Mesendoderm (in vitro differentiated cells): Measurements from ENCODE around the gene PRKAA2.

Experiments used
- DNase-seq: peaks from one replicate; pipeline ENCODE4 v3.0.0; 2013
- H2AK5ac ChIP-seq: 2 replicates; pipeline ENCODE4 v1.6.1; 2013; ENCODE audit warnings: low read length, inconsistent platforms
- H2BK120ac ChIP-seq: 2 replicates; pipeline ENCODE4 v1.6.1; 2013; ENCODE audit warnings: low read depth, mild to moderate bottlenecking, low read length, moderate library complexity, mixed read lengths
- H2BK15ac ChIP-seq: replicated peaks from 2 replicates; pipeline ENCODE4 v1.6.1; 2013; ENCODE audit warnings: low read depth, mild to moderate bottlenecking, moderate library complexity
- H2BK5ac ChIP-seq: 2 replicates; pipeline ENCODE4 v1.6.1; 2013; ENCODE audit warnings: low read length, inconsistent platforms
- H3K18ac ChIP-seq: 2 replicates; pipeline ENCODE4 v1.6.1; 2013; ENCODE audit warnings: mild to moderate bottlenecking, low read length, mixed read lengths
- H3K23ac ChIP-seq: one replicate; pipeline ENCODE4 v1.6.1; 2013; ENCODE audit warnings: low read length
- H3K27ac ChIP-seq: 2 replicates; pipeline ENCODE4 v1.5.1; 2013; ENCODE audit warnings: low read depth, mild to moderate bottlenecking, inconsistent platforms, low read length, moderate library complexity
- H3K27me3 ChIP-seq: 2 replicates; pipeline ENCODE4 v1.6.1; 2013; ENCODE audit warnings: low read length, control low read depth, mild to moderate bottlenecking, inconsistent platforms; ENCODE audit not compliant: insufficient read depth, poor library complexity
- H3K36me3 ChIP-seq: 2 replicates; pipeline ENCODE4 v1.6.1; 2013; ENCODE audit warnings: low read length, inconsistent platforms; ENCODE audit not compliant: control insufficient read depth, insufficient read depth
- H3K4ac ChIP-seq: one replicate; pipeline ENCODE4 v1.6.1; 2013; ENCODE audit warnings: low read depth, mild to moderate bottlenecking, low read length, moderate library complexity
- H3K4me1 ChIP-seq: 2 replicates; pipeline ENCODE4 v1.6.1; 2013; ENCODE audit warnings: low read depth, low read length, inconsistent platforms; ENCODE audit not compliant: control insufficient read depth
- H3K4me2 ChIP-seq: 2 replicates; pipeline ENCODE4 v1.6.1; 2013; ENCODE audit warnings: low read length
- H3K4me3 ChIP-seq: 2 replicates; pipeline ENCODE4 v1.5.1; 2013; ENCODE audit warnings: mild to moderate bottlenecking, low read length
- H3K56ac ChIP-seq: one replicate; pipeline ENCODE4 v1.6.1; 2013; ENCODE audit warnings: low read length
- H3K79me1 ChIP-seq: 2 replicates; pipeline ENCODE4 v1.6.1; 2013; ENCODE audit warnings: low read length, inconsistent platforms
- H3K79me2 ChIP-seq: 2 replicates; pipeline ENCODE4 v1.6.1; 2013; ENCODE audit warnings: mild to moderate bottlenecking, low read length; ENCODE audit not compliant: control insufficient read depth, insufficient read depth
- H3K9ac ChIP-seq: 2 replicates; pipeline ENCODE4 v1.6.1; 2013; ENCODE audit warnings: low read length, inconsistent platforms
- H4K5ac ChIP-seq: one replicate; pipeline ENCODE4 v1.6.1; 2013; ENCODE audit warnings: low read length
- H4K8ac ChIP-seq: one replicate; pipeline ENCODE4 v1.6.1; 2013; ENCODE audit warnings: low read depth, mild to moderate bottlenecking, control low read depth, low read length, moderate library complexity
- WGBS: extraction: QIAGEN DNeasy Blood & Tissue Kit; methylation state at CpG from one replicate; pipeline ENCODE4 v1.1.7; 2013; ENCODE audit warnings: low lambda C conversion rate, missing lambda C conversion rate; ENCODE audit not compliant: insufficient coverage; ENCODE audit errors: extremely low coverage; 5-methylcytosine and 5-hydroxymethylcytosine counted together

The PRKAA2 gene

GRCh38 chr1:56719171-56719570 is 74.1 kb downstream of the PRKAA2 start:
- WGBS: no CpG with 5 or more reads among the region's 1 CpG

GRCh38 chr1:56726706-56727105 is 81.6 kb downstream of the PRKAA2 start:
- H3K4ac ChIP-seq: no peak overlapping the region
- H3K79me1 ChIP-seq: no peaks in the 10 kb centered on the region
- H2BK15ac ChIP-seq: no peak overlapping the region
- H2BK120ac ChIP-seq: no peak overlapping the region
- H4K5ac ChIP-seq: no peak overlapping the region
- H3K27ac ChIP-seq: no peak overlapping the region
- no peak overlapping the region for H3K4me3 ChIP-seq
- no peak for DNase-seq
- H3K18ac ChIP-seq: no peak overlapping the region
- H3K79me2 ChIP-seq: no peaks in the 10 kb centered on the region
- no peak overlapping the region for H4K8ac ChIP-seq
- no peak overlapping the region for H3K9ac ChIP-seq
- H3K27me3 ChIP-seq: no peaks in the 10 kb centered on the region
- H2AK5ac ChIP-seq: no peak overlapping the region
- no peaks in the 10 kb centered on the region for H3K36me3 ChIP-seq
- H2BK5ac ChIP-seq: no peak overlapping the region
- H3K4me1 ChIP-seq: no peaks in the 10 kb centered on the region
- H3K23ac ChIP-seq: no peak overlapping the region
- no peak overlapping the region for H3K56ac ChIP-seq
- H3K4me2 ChIP-seq: no peak overlapping the region

More at GRCh38 chr1:56719171-56719570, 74.1 kb downstream of the PRKAA2 start:
- H3K36me3 ChIP-seq: no peaks in the 10 kb centered on the region
- no peaks in the 10 kb centered on the region for H3K4me1 ChIP-seq
- H3K9ac ChIP-seq: no peak overlapping the region
- H4K8ac ChIP-seq: no peak overlapping the region
- no peak overlapping the region for H3K4me2 ChIP-seq
- no peak overlapping the region for H3K23ac ChIP-seq
- H2BK120ac ChIP-seq: no peak overlapping the region
- H3K18ac ChIP-seq: no peak overlapping the region
- H2AK5ac ChIP-seq: no peak overlapping the region
- H3K79me1 ChIP-seq: no peaks in the 10 kb centered on the region
- no peak overlapping the region for H4K5ac ChIP-seq
- no peak overlapping the region for H2BK5ac ChIP-seq
- no peak for DNase-seq
- H3K4me3 ChIP-seq: no peak overlapping the region
- H3K56ac ChIP-seq: no peak overlapping the region
- H3K27ac ChIP-seq: no peak overlapping the region
- H3K27me3 ChIP-seq: no peaks in the 10 kb centered on the region
- H2BK15ac ChIP-seq: no peak overlapping the region
- H3K4ac ChIP-seq: no peak overlapping the region
- no peaks in the 10 kb centered on the region for H3K79me2 ChIP-seq

GRCh38 chr1:56728964-56729363 is 83.8 kb downstream of the PRKAA2 start:
- Histone ChIP-seq H3K27ac (no peak overlapping the region), H4K5ac (no peak overlapping the region), H2BK120ac (no peak overlapping the region), H3K4ac (no peak overlapping the region), H2BK15ac (no peak overlapping the region), H3K4me2 (no peak overlapping the region), H3K79me2 (no peaks in the 10 kb centered on the region), H3K23ac (no peak overlapping the region), H3K27me3 (no peaks in the 10 kb centered on the region), H2BK5ac (no peak overlapping the region), H3K9ac (no peak overlapping the region), H3K79me1 (no peaks in the 10 kb centered on the region), H3K4me3 (no peak overlapping the region), H2AK5ac (no peak overlapping the region), H3K36me3 (no peaks in the 10 kb centered on the region), H3K4me1 (no peaks in the 10 kb centered on the region), H3K18ac (no peak overlapping the region), H3K56ac (no peak overlapping the region), H4K8ac (no peak overlapping the region)
- no peak for DNase-seq
- WGBS: no CpG with 5 or more reads among the region's 2 CpGs

- 100% methylated on average over 1 of the region's 3 CpGs for WGBS
- DNase-seq: no peak
- no peaks in the 10 kb centered on the region for H3K79me1 ChIP-seq
- no peaks in the 10 kb centered on the region for H3K36me3 ChIP-seq
- no peak overlapping the region for H3K4ac ChIP-seq
- no peak overlapping the region for H3K9ac ChIP-seq
- no peak overlapping the region for H3K56ac ChIP-seq
- no peak overlapping the region for H2AK5ac ChIP-seq
- H3K27ac ChIP-seq: no peak overlapping the region
- no peaks in the 10 kb centered on the region for H3K27me3 ChIP-seq
- H2BK15ac ChIP-seq: no peak overlapping the region
- H4K5ac ChIP-seq: no peak overlapping the region
- no peak overlapping the region for H3K4me2 ChIP-seq
- H3K4me1 ChIP-seq: no peaks in the 10 kb centered on the region
- no peak overlapping the region for H3K23ac ChIP-seq
- H2BK120ac ChIP-seq: no peak overlapping the region
- H2BK5ac ChIP-seq: no peak overlapping the region
- no peak overlapping the region for H3K18ac ChIP-seq
- H3K4me3 ChIP-seq: no peak overlapping the region
- no peaks in the 10 kb centered on the region for H3K79me2 ChIP-seq
- no peak overlapping the region for H4K8ac ChIP-seq
These were observed 100.1 kb downstream of the PRKAA2 start for GRCh38 chr1:56745231-56745630.

GRCh38 chr1:56754708-56755479 is 109.8 kb downstream of the PRKAA2 start:
- Histone ChIP-seq H3K9ac (no peak overlapping the region), H3K79me2 (no peaks in the 10 kb centered on the region), H3K18ac (no peak overlapping the region), H3K4ac (no peak overlapping the region), H3K27ac (no peak overlapping the region), H3K36me3 (no peaks in the 10 kb centered on the region), H2BK5ac (no peak overlapping the region), H4K8ac (no peak overlapping the region), H2BK15ac (no peak overlapping the region), H3K4me3 (no peak overlapping the region), H3K79me1 (no peaks in the 10 kb centered on the region), H3K27me3 (no peaks in the 10 kb centered on the region), H2BK120ac (no peak overlapping the region), H3K4me2 (no peak overlapping the region), H4K5ac (no peak overlapping the region), H3K56ac (no peak overlapping the region), H3K4me1 (no peaks in the 10 kb centered on the region), H3K23ac (no peak overlapping the region), H2AK5ac (no peak overlapping the region)
- no peak for DNase-seq
- no CpG with 5 or more reads among the region's 1 CpG for WGBS

- no peak overlapping the region for H4K5ac ChIP-seq
- H2BK120ac ChIP-seq: no peak overlapping the region
These were observed 110.8 kb downstream of the PRKAA2 start for GRCh38 chr1:56755911-56756310.

More at GRCh38 chr1:56755911-56756310, 110.8 kb downstream of the PRKAA2 start:
- Histone ChIP-seq H4K8ac (no peak overlapping the region), H3K4me3 (no peak overlapping the region), H3K9ac (no peak overlapping the region), H3K56ac (no peak overlapping the region), H3K36me3 (no peaks in the 10 kb centered on the region), H3K79me2 (no peaks in the 10 kb centered on the region), H3K4me2 (no peak overlapping the region), H3K4me1 (no peaks in the 10 kb centered on the region), H3K27me3 (no peaks in the 10 kb centered on the region), H3K4ac (no peak overlapping the region), H3K18ac (no peak overlapping the region), H2AK5ac (no peak overlapping the region), H3K79me1 (no peaks in the 10 kb centered on the region), H2BK5ac (no peak overlapping the region), H2BK15ac (no peak overlapping the region), H3K27ac (no peak overlapping the region), H3K23ac (no peak overlapping the region)
- no peak for DNase-seq
- WGBS: no CpG with 5 or more reads among the region's 2 CpGs
